AG04449 (cell line): ENCODE measurements around the gene CFAP157.

Experiments
- CTCF ChIA-PET: fragments of 350-600 bp; formaldehyde crosslinking; extraction: SDS; loops from one replicate; lab custom pipeline; 2021; ENCODE audit warnings: antibody characterized with exemption; lab: Yijun Ruan, JAX
- POLR2A ChIA-PET: fragments of 400-600, 350-600 bp; formaldehyde crosslinking; extraction: SDS; loops from one replicate; lab custom pipeline; 2020; ENCODE audit warnings: antibody characterized with exemption, inconsistent platforms; lab: Yijun Ruan, JAX
- DNase-seq: peaks from one replicate; pipeline ENCODE4 v3.0.0-alpha.2; 2010; ENCODE audit warnings: low read depth, low spot score
- H3K4me3 ChIP-seq: 2 replicates; pipeline ENCODE4 v1.5.1; 2011; ENCODE audit warnings: low read depth, mild to moderate bottlenecking, control low read depth, low read length
- TF ChIP-seq, protein P1 (sequence below): IDR thresholded peaks from one replicate; pipeline ENCODE4 v1.5.1; 2011; ENCODE audit warnings: mild to moderate bottlenecking, moderate library complexity, low read length, control low read depth, inconsistent platforms; ENCODE audit not compliant: insufficient read depth; ENCODE audit errors: missing control alignments

CFAP157 gene

DNA sequence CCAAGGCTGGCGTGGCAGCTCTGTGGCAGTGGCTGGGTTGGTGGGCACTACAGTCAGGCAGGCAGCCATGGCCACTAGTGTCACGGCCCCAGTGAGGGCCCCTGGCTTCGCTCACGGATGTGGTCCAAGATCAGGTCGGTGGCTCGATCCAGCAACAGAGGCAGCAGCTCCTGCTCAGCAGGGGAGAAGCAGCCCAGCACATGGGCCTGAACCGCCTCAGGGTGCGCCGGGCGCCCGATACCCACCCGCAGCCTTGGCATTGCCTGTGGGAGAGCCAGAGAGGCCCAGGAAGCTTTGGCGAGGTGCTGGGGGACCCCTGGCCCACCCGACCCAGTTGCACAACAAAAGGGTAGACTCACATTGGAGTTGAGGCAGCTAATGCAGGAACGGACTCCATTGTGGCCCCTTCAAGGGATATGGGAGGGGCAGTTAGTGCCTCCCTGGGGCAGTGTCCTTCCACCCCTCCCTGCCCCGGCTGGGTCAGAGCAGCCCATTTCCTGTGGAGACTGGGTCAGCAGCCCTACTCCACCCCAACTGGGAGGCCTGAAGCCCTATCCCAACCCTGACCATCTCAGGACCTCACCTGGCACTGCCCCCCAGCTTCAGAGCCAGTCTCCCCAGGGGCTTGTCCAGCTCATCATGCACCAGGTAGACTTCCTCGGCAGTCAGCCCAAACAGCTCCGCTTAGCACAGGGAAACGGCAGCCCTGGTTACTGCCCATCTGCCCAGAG is 7.4 kb downstream of the CFAP157 start:
- peak overlapping the region; percentile 75 for H3K4me3 ChIP-seq
- TF ChIP-seq, protein P1, sequence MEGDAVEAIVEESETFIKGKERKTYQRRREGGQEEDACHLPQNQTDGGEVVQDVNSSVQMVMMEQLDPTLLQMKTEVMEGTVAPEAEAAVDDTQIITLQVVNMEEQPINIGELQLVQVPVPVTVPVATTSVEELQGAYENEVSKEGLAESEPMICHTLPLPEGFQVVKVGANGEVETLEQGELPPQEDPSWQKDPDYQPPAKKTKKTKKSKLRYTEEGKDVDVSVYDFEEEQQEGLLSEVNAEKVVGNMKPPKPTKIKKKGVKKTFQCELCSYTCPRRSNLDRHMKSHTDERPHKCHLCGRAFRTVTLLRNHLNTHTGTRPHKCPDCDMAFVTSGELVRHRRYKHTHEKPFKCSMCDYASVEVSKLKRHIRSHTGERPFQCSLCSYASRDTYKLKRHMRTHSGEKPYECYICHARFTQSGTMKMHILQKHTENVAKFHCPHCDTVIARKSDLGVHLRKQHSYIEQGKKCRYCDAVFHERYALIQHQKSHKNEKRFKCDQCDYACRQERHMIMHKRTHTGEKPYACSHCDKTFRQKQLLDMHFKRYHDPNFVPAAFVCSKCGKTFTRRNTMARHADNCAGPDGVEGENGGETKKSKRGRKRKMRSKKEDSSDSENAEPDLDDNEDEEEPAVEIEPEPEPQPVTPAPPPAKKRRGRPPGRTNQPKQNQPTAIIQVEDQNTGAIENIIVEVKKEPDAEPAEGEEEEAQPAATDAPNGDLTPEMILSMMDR = no peak
- CTCF ChIA-PET = interaction anchor here (1.1 to 4.3 kb wide), 4 partner anchors 21 to 207 kb away, joined by 3 to 34 read pairs (median 5); partner anchors contain the start of gene TOR2A
- DNase-seq = no peak
- POLR2A ChIA-PET = no interaction called here

DNA sequence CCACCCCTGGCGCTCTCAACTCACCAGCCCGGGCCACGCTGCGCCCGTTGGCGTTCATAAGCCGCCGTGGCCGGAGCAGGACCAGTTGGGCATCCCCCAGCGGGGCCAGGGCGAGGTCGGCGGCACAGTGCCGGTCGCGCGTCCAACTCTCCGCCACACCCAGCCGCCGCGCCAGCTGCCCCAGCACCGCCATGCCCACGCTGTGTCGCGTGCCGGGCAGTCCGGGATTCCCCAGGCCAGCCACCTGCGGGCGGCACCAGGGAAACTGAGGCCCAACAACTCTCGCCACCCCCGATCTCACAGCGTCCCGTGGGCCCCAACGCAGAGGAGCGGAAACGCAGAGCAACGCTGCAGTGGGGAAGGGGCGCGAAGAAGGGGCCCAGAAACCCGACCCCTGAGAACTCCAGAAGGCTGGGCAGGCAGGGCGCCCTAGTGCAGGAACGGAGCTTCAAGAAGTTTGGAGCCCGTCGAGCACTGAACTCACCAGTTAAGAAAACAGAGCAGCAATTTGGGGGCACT is 8.2 kb downstream of the CFAP157 start:
- TF ChIP-seq, protein P1 = no peak
- DNase-seq = no peak
- H3K4me3 ChIP-seq = peak overlapping the region; percentile 75
- ChIA-PET POLR2A (interaction anchor here (1.0 to 1.1 kb wide), 2 partner anchors 20 to 25 kb away, joined by 3 to 5 read pairs; partner anchors contain the start of gene TOR2A), CTCF (interaction anchor here (0.9 to 4.3 kb wide), 10 partner anchors 15 to 206 kb away, joined by 3 to 34 read pairs (median 3); partner anchors contain the start of gene TOR2A)

DNA sequence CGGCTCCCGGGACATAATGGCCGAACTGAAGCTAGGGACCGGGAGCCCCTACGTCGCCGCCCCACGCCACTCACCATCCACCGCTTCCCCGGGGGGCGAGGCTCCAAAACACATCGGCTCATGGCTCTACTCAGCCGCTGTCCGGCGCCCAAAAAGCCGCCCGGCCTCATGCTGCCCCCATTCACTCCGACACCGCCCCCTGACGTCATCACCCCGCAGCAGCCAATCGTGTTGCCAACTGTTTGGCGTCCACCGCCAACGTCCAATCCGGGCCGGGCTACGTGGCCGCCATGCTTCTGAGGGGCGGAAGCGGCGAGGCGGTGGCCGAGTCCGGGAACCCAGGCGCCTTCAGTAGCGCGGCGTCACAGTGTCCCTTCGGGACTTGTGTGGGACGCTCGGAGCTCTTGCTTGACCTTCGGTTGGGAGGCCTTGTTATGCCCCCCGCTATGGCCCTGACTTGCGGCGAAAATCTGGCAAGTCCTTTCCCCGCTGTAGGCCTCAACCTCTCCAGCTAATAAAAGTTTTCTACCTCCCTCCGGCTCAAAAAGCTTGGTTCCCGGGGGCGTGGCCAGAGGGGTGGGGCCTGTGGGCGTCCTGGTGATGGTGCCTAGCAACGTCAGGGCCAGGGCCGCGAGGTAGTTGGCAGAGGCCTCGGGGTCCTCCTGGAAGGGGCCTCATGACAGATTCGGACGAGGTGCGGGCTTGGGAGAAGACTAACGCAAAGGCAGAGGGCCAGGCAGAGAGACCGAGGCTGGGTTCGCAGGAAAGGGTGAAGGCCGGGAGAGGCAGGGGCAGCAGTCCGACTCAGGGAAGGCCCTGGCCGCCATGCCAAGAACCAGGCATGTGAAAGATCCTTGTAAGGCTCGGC is 8.9 kb downstream of the CFAP157 start, which contains the start of the genes PTRH1 and TTC16:
Gene PTRH1, minus strand, starts transcription at position 194 of the 868 bp plus-strand sequence. Its CDS starts 24 bp downstream, at position 170.
Gene TTC16, plus strand, starts transcription at position 610 of the 868 bp plus-strand sequence. Its CDS starts 67 bp downstream, at position 677.
- CTCF ChIA-PET = interaction anchor here (0.9 to 4.3 kb wide), 10 partner anchors 15 to 206 kb away, joined by 3 to 34 read pairs (median 3); partner anchors contain the start of gene TOR2A
- POLR2A ChIA-PET = interaction anchor here (1.0 to 1.1 kb wide), 2 partner anchors 19 to 25 kb away, joined by 3 to 5 read pairs; partner anchors contain the start of gene TOR2A
- TF ChIP-seq, protein P1 = no peak
- H3K4me3 ChIP-seq = peak within 1 kb of the TSS; percentile 75
- peak; percentile 46 for DNase-seq

DNA sequence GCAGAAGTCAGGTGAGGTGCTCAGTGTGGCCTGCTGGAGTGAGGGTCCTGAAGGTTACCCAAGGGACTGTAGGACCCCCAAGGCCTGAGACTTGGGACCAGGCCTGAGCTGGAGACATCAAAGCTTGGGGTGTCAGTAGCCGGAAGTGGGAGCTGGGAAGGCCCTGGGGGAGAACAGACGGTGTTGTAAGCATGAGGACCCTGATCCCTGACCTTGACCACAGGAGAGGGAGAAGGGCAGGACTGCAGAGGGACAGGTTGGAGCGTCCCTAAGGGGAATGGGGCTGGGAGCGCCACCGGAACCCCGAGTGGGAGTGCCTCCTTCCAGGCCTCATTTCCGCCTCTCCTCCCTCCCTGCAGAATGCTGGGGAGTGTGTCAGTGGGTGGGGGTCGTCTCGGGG is 9.6 kb downstream of the CFAP157 start:
- ChIA-PET CTCF (interaction anchor here (1.1 to 4.3 kb wide), 7 partner anchors 19 to 213 kb away, joined by 3 to 34 read pairs (median 3); partner anchors contain the start of gene TOR2A), POLR2A (interaction anchor here (1.0 to 1.1 kb wide), 2 partner anchors 18 to 24 kb away, joined by 3 to 5 read pairs; partner anchors contain the start of gene TOR2A)
- no peak for DNase-seq
- H3K4me3 ChIP-seq = peak overlapping the region; percentile 75; the same call in 1 of the 2 replicates
- TF ChIP-seq, protein P1 = no peak

DNA sequence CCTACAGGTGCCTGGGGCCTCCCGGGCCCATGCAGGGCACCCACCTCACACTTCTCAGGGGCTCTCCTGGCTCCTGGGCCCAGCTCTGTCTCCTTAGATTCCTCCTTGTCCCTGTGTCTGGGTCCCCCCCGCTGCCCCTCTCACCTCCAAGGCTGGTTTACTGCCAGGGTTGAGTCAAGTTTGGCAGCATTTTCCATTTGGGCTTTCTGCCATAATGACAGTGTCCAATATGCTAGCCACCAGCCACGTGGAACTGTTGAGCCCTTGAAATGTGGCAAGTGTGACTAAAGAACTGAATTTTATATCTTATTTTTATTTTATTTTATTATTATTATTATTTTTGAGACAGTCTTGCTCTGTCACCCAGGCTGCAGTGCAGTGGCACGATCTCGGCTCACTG is 11.0 kb downstream of the CFAP157 start:
- no peak overlapping the region for H3K4me3 ChIP-seq
- ChIA-PET POLR2A (no interaction called here), CTCF (interaction anchor here (1.1 to 4.3 kb wide), 4 partner anchors 17 to 214 kb away, joined by 3 to 34 read pairs (median 6); partner anchors contain the start of gene TOR2A)
- DNase-seq = no peak
- TF ChIP-seq, protein P1 = no peak
